Mucosa of descending colon (tissue), 3 donors: ENCODE results near the gene SLC25A36. TPM values are rescaled to one million over a fixed set of nuclear protein-coding genes. Genes with fewer than 3 reads are reported as not detected.
A peak's percentile ranks its signal among the peaks of the same experiment; 100 is the strongest.

Experiments used
- ATAC-seq: fragments of 200-7000 bp; cut with Tn5 transposase; one replicate; pipeline ENCODE4 v1.9.1; 2020; ENCODE audit warnings: mild to moderate bottlenecking, moderate library complexity
- DNase-seq, 3 donors: peaks; one replicate each; pipeline ENCODE4 v3.0.0-alpha.2; 2020
- H3K36me3 ChIP-seq: fragments of 200-600 bp; one replicate; pipeline ENCODE4 v1.8.0; 2021; ENCODE audit warnings: low read depth, mild to moderate bottlenecking
- H3K4me1 ChIP-seq: fragments of 200-600 bp; one replicate; pipeline ENCODE4 v1.8.0; 2021; ENCODE audit warnings: low read depth, mild to moderate bottlenecking
- H3K4me3 ChIP-seq: fragments of 200-600 bp; one replicate; pipeline ENCODE4 v1.8.0; 2021; ENCODE audit warnings: mild to moderate bottlenecking
- H3K9me3 ChIP-seq: fragments of 200-600 bp; one replicate; pipeline ENCODE4 v1.8.0; 2021; ENCODE audit warnings: mild to moderate bottlenecking
- intact Hi-C, 2 donors: fragments of 100-400 bp; cut with DNase I in 1 of 2; cut with micrococcal nuclease in 1 of 2; formaldehyde crosslinking; loops; one replicate each; pipeline versions ENCODE4 v1.11.0 to v1.11.1; 2022; cut with DNase I, micrococcal nuclease
- total RNA-seq, 3 donors: library from RNA; stranded (reverse); fragmentation: NEBNext Ultra II Directional in 2 of 3; extraction: Animal tissue kit (Norgen Biotek cat#: 25700) in 2 of 3; gene quantifications; one replicate each; pipeline versions ENCODE4 v1.2.1 to v1.2.4, GENCODE V29; 2021 to 2023
- TF ChIP-seq, protein P1 (sequence below): fragments of 200-600 bp; IDR thresholded peaks from one replicate; pipeline ENCODE4 v1.8.0; 2022; ENCODE audit warnings: antibody characterized with exemption, mild to moderate bottlenecking
- donor health status: DM: no; HTN: no; CAD: no; lungs with moderate emphysema.
- donor health status: DM: no; HTN: no; CAD: no.
- donor health status: DM: no; HTN: yes; CAD: no.

Gene SLC25A36
- total RNA-seq, 3 donors from 2014 or later, result 38.3 to 53.7 (median 47.5) TPM

DNA sequence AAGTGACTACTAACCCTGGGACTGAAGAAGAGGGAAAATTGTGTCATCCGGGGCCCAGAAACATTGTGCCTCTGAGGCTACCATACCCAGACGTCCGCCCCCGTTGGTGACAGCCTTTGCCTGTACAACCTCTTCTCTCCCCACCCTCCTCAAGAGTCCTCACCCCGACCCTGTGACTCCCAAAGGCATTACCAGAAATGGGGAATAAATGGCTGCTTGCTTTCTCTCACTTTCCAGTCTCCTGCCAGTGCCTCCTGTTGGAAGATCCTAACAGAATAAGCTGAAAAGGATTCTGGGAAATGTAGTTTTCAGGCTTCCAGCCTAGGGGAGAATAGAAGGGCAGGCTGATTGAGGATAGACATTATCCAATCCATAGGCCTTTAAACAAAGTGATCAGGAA lies 30.8 kb upstream of the SLC25A36 start:
- DNase-seq, result no peak
- no peaks in the 10 kb centered on the region for H3K4me1 ChIP-seq
- ATAC-seq, result no peak
- no peaks in the 10 kb centered on the region for H3K36me3 ChIP-seq
- H3K9me3 ChIP-seq, result no peaks in the 10 kb centered on the region
- H3K4me3 ChIP-seq, result no peak overlapping the region
- intact Hi-C loops, result no loop called here
- TF ChIP-seq, protein P1, sequence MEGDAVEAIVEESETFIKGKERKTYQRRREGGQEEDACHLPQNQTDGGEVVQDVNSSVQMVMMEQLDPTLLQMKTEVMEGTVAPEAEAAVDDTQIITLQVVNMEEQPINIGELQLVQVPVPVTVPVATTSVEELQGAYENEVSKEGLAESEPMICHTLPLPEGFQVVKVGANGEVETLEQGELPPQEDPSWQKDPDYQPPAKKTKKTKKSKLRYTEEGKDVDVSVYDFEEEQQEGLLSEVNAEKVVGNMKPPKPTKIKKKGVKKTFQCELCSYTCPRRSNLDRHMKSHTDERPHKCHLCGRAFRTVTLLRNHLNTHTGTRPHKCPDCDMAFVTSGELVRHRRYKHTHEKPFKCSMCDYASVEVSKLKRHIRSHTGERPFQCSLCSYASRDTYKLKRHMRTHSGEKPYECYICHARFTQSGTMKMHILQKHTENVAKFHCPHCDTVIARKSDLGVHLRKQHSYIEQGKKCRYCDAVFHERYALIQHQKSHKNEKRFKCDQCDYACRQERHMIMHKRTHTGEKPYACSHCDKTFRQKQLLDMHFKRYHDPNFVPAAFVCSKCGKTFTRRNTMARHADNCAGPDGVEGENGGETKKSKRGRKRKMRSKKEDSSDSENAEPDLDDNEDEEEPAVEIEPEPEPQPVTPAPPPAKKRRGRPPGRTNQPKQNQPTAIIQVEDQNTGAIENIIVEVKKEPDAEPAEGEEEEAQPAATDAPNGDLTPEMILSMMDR, result no peak

DNA sequence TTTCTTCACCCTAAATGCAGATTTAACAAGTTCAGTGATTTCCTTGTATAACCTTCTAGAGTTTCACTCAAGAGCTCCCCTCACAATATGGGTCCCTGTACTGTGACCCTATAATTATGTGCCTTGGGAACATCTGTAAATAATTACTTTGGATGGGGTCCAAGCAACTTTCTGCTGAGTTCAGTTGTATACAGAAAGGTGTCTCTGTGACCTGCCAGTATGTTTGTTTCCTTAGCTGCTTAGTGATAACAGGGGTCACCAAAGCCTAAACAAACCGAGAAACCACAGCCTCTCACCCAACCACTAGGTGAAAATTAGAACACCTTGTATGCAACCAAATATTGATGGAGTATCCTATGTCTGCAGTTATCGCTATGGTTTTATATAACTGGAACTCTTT lies 29.8 kb upstream of the SLC25A36 start:
- TF ChIP-seq, protein P1, result no peak
- intact Hi-C loops, result no loop called here
- Histone ChIP-seq H3K4me1 (no peaks in the 10 kb centered on the region), H3K9me3 (no peaks in the 10 kb centered on the region), H3K4me3 (no peak overlapping the region), H3K36me3 (no peaks in the 10 kb centered on the region)
- ATAC-seq (peak; percentile 30), DNase-seq (no peak)

DNA sequence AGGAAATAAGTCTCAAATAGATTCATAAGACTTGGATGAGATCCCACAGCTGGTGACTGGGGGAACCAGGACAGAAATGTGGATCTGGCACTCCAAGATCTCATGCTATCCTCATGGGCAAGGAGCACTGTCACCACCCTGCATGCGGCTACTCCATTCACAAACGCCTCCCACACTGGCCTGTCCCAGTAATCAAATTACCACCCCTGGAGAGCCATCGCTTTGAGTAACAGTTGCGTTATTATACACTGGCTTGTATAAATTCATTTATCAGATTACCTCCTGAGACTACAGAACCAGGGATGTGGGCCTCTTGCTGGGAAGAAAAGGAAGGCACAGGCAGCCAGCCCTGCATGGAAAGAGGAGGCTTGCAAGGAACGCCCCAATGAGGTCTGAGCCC lies 27.9 kb upstream of the SLC25A36 start:
- intact Hi-C loops, result no loop called here
- no peaks in the 10 kb centered on the region for H3K9me3 ChIP-seq
- no peaks in the 10 kb centered on the region for H3K36me3 ChIP-seq
- no peak overlapping the region for H3K4me3 ChIP-seq
- H3K4me1 ChIP-seq, result no peaks in the 10 kb centered on the region
- TF ChIP-seq, protein P1, result no peak
- ATAC-seq (no peak), DNase-seq (no peak)

DNA sequence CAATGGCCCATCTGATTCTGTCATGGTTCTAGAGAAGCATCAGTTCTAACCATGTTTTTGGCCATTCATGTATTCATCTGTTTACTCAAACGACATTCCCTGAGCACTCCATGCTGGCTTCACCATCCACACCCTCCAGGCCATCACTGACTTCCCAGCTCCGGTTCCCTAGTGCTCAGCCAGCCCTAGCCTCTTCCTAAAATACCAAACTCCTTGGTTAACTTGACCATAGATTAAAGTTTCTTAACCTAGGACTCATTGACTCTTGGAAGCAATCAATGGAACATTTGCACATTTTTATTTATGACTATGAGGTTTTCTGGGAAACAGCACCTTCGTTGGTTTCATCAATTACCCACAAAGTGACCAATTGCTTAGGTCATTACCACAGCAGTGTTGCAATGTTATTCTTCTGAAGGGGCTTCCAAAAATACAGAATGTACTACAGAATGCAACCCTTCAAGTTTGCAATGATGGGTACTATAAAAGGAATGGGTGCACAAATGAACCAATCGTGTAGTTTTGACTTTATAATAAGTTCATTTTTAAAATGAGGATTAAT lies 27.2 kb upstream of the SLC25A36 start:
- Histone ChIP-seq H3K4me3 (no peak overlapping the region), H3K4me1 (no peaks in the 10 kb centered on the region), H3K36me3 (no peaks in the 10 kb centered on the region), H3K9me3 (no peaks in the 10 kb centered on the region)
- DNase-seq (no peak), ATAC-seq (no peak)
- TF ChIP-seq, protein P1, result no peak
- intact Hi-C loops, result no loop called here

DNA sequence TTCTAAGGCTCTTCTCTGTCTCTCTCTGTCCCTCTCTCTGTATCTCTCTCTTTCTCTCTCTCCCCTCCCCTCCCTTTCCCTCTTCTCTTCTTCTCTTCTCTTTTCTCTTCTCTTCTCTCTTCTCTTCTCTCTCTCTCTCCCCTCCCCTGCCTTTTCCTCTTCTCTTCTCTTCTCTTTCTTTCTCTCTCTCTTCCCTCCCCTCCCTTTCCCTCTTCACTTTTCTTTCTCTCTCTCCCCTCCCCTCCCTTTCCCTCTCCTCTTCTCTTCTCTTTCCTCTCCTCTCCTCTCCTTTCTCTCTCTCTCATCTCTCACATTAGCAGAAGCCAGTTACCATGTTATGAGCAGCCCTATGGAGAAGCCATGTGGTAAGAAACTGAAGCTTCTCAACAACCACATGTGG lies 25.0 kb upstream of the SLC25A36 start:
- no peak for ATAC-seq
- TF ChIP-seq, protein P1, result no peak
- no peaks in the 10 kb centered on the region for H3K36me3 ChIP-seq
- intact Hi-C loops, result no loop called here
- no peak overlapping the region for H3K4me3 ChIP-seq
- DNase-seq, result no peak
- H3K4me1 ChIP-seq, result no peaks in the 10 kb centered on the region
- no peaks in the 10 kb centered on the region for H3K9me3 ChIP-seq

DNA sequence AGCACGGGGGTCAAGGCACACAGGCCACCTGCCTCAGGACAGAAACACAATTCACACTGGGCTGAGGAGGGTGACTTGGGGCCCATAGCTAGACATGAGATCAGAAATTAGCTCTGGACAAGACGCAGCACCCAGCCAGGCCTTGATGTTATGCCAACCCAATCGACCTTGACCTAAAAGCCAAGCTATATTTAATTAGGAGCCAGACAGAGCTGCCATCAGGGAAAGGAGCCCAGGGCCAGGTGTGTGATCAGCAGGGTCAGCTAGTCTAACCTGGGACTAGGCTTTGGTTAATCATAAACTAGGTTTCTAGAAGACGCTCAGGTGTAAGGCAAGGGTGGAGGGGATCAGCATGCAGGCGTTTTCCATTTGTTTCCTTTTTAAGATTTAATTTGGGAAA lies 23.9 kb upstream of the SLC25A36 start:
- DNase-seq (peak in 2 of 3 donors; percentile 9 to 26), ATAC-seq (peak; percentile 78)
- intact Hi-C loops, result no loop called here
- no peaks in the 10 kb centered on the region for H3K36me3 ChIP-seq
- TF ChIP-seq, protein P1, result no peak
- no peaks in the 10 kb centered on the region for H3K4me1 ChIP-seq
- H3K4me3 ChIP-seq, result no peak overlapping the region
- no peaks in the 10 kb centered on the region for H3K9me3 ChIP-seq
